Esophagus muscularis mucosa (tissue), 4 donors: ENCODE measurements around the gene PLEKHH3. TPM values are rescaled to one million over a fixed set of nuclear protein-coding genes. Genes with fewer than 3 reads are reported as not detected.

Experiments used
- DNase-seq: peaks from one replicate; pipeline ENCODE4 v3.0.0-alpha.2; 2017; ENCODE audit errors: extremely low spot score
- H3K27ac ChIP-seq, 4 donors: fragments of 200-600 bp; sonication (generic); replicated peaks in 1 of 4; 1 replicate in 3 of 4; 2 replicates in 1 of 4; pipeline ENCODE4 v1.5.1; 2016 to 2019; ENCODE audit warnings: mild to moderate bottlenecking in 1 of 4
- H3K27me3 ChIP-seq, 4 donors: fragments of 200-600 bp; sonication (generic); one replicate each; pipeline versions ENCODE4 v1.5.1 to v1.6.0; 2016 to 2019
- H3K36me3 ChIP-seq, 4 donors: fragments of 200-600 bp; sonication (generic); one replicate each; pipeline ENCODE4 v1.5.1; 2016 to 2019
- H3K4me1 ChIP-seq, 4 donors: fragments of 200-600 bp; sonication (generic); one replicate each; pipeline ENCODE4 v1.5.1; 2016 to 2019
- H3K4me3 ChIP-seq, 4 donors: fragments of 200-600 bp; sonication (generic); 1 replicate in 2 of 4; 2 replicates in 2 of 4; pipeline ENCODE4 v1.5.1; 2016 to 2019; ENCODE audit warnings: mild to moderate bottlenecking in 4 of 4, moderate library complexity in 1 of 4
- H3K9me3 ChIP-seq, 4 donors: fragments of 200-600 bp; sonication (generic); 1 replicate in 3 of 4; 2 replicates in 1 of 4; pipeline ENCODE4 v1.5.1; 2016 to 2019
- CTCF ChIP-seq, 3 experiments: fragments of 200-600 bp in 2 of 3; fragments of 450-650 bp in 1 of 3; sonication (generic) in 2 of 3; IDR thresholded peaks; one replicate each; pipeline ENCODE4 v1.5.1; 2017 to 2019; ENCODE audit warnings: antibody characterized with exemption in 3 of 3, mild to moderate bottlenecking in 2 of 3, moderate library complexity in 1 of 3
- EP300 ChIP-seq: sonication (generic); formaldehyde crosslinking; IDR thresholded peaks from one replicate; pipeline ENCODE4 v1.6.1; 2017; ENCODE audit warnings: antibody characterized with exemption
- POLR2A ChIP-seq: fragments of 450-650 bp; IDR thresholded peaks from one replicate; pipeline ENCODE4 v1.6.1; 2017; ENCODE audit warnings: antibody characterized with exemption, moderate library complexity, mild to moderate bottlenecking, low read depth
- POLR2AphosphoS5 ChIP-seq, 2 donors: sonication (generic); formaldehyde crosslinking; IDR thresholded peaks; one replicate each; pipeline ENCODE4 v1.6.1; 2017; ENCODE audit warnings: antibody characterized with exemption in 2 of 2
- WGBS: methylation state at CpG from one replicate; pipeline ENCODE4 v1.1.5; 2018; 5-methylcytosine and 5-hydroxymethylcytosine counted together
- intact Hi-C: fragments of 100-400 bp; cut with DNase I; formaldehyde crosslinking; loops from one replicate; pipeline ENCODE4 v1.15.1; 2023
- total RNA-seq, 4 donors: library from RNA; depleted of rRNA; stranded (reverse); fragments of >200 nt; gene quantifications; one replicate each; pipeline versions ENCODE4 v1.1.0 to v1.2.1, GENCODE V29; 2016

PLEKHH3 gene
- total RNA-seq, 4 donors from 2014 or later: 20.3 to 41.2 (median 27.3) TPM

- H3K27me3 ChIP-seq: no peaks in the 10 kb centered on the region
- TF ChIP-seq POLR2AphosphoS5 (IDR thresholded peaks at IDR 0.05) (no peak), CTCF (IDR thresholded peaks at IDR 0.05) (no peak), POLR2A (no peak), EP300 (no peak)
- intact Hi-C loops: no loop called here
- no peak overlapping the region for H3K4me3 ChIP-seq
- H3K36me3 ChIP-seq: peaks cover 54 to 98% (median 86%) of the 10 kb centered on the region in 4 donors
- no peaks in the 10 kb centered on the region for H3K9me3 ChIP-seq
- H3K4me1 ChIP-seq: peaks cover 9 to 14% (median 13%) of the 10 kb centered on the region in 4 donors
- no peak overlapping the region for H3K27ac ChIP-seq
- 80% methylated on average over 4 of the region's 11 CpGs for WGBS
- DNase-seq: no peak
These were observed 25.7 kb upstream of the PLEKHH3 start for GRCh38 chr17:42702446-42702845.

- no peaks in the 10 kb centered on the region for H3K27me3 ChIP-seq
- peaks cover 37 to 98% (median 86%) of the 10 kb centered on the region in 4 donors for H3K36me3 ChIP-seq
- intact Hi-C loops: no loop called here
- 80% methylated on average over 10 of the region's 10 CpGs for WGBS
- no peaks in the 10 kb centered on the region for H3K9me3 ChIP-seq
- peaks cover 9 to 14% (median 13%) of the 10 kb centered on the region in 4 donors for H3K4me1 ChIP-seq
- H3K27ac ChIP-seq: no peak overlapping the region
- no peak for DNase-seq
- TF ChIP-seq POLR2AphosphoS5 (IDR thresholded peaks at IDR 0.05) (no peak), EP300 (no peak), POLR2A (no peak), CTCF (IDR thresholded peaks at IDR 0.05) (no peak)
- H3K4me3 ChIP-seq: no peak overlapping the region
These were observed 23.9 kb upstream of the PLEKHH3 start for GRCh38 chr17:42700586-42701289.

GRCh38 chr17:42699415-42699740 lies 22.6 kb upstream of the PLEKHH3 start:
- Histone ChIP-seq H3K4me3 (no peak overlapping the region), H3K27me3 (no peaks in the 10 kb centered on the region), H3K4me1 (peaks cover 9 to 14% (median 13%) of the 10 kb centered on the region in 4 donors), H3K36me3 (peaks cover 24 to 98% (median 85%) of the 10 kb centered on the region in 4 donors), H3K27ac (peak overlapping the region in 2 of 4 donors; percentile 12 to 57), H3K9me3 (no peaks in the 10 kb centered on the region)
- intact Hi-C loops: no loop called here
- 88% methylated on average over 4 of the region's 4 CpGs for WGBS
- DNase-seq: no peak
- TF ChIP-seq POLR2A (no peak), POLR2AphosphoS5 (IDR thresholded peaks at IDR 0.05) (no peak), CTCF (IDR thresholded peaks at IDR 0.05) (no peak), EP300 (no peak)

- 20% methylated on average over 2 of the region's 2 CpGs for WGBS
- intact Hi-C loops: no loop called here
- peak overlapping the region in 3 of 4 donors; percentile 12 to 57 (median 40) for H3K27ac ChIP-seq
- peaks cover 22 to 98% (median 83%) of the 10 kb centered on the region in 4 donors for H3K36me3 ChIP-seq
- no peak for TF ChIP-seq POLR2A
- no peak for TF ChIP-seq CTCF (IDR thresholded peaks at IDR 0.05)
- no peak for TF ChIP-seq EP300
- no peak for TF ChIP-seq POLR2AphosphoS5 (IDR thresholded peaks at IDR 0.05)
- no peak overlapping the region for H3K4me3 ChIP-seq
- H3K9me3 ChIP-seq: no peaks in the 10 kb centered on the region
- H3K4me1 ChIP-seq: peaks cover 9 to 14% (median 13%) of the 10 kb centered on the region in 4 donors
- H3K27me3 ChIP-seq: no peaks in the 10 kb centered on the region
- no peak for DNase-seq
These were observed 22.1 kb upstream of the PLEKHH3 start for GRCh38 chr17:42698736-42699414.
